Liver (tissue), 9 donors: ENCODE data around the gene DMRT1. TPM values are rescaled to one million over a fixed set of nuclear protein-coding genes. Genes with fewer than 3 reads are reported as not detected.
"Not testable (repeated sequence)": the region's sequence is repeated elsewhere in the genome, so short reads cannot be mapped to it uniquely, and the experiment has no call there.

Source experiments
- DNase-seq: peaks from one replicate; pipeline ENCODE4 v3.0.0-alpha.2; 2017; ENCODE audit warnings: low spot score
- H3K27ac ChIP-seq, 2 donors: one replicate each; pipeline ENCODE4 v1.7.0; 2013; ENCODE audit warnings: inconsistent platforms in 2 of 2, low read length in 2 of 2, control low read depth in 1 of 2, low read depth in 1 of 2, mild to moderate bottlenecking in 1 of 2
- H3K27me3 ChIP-seq, 4 donors: one replicate each; pipeline versions ENCODE4 v1.6.1 to v1.7.0; 2013; ENCODE audit warnings: low read length in 3 of 4, inconsistent platforms in 1 of 4, mild to moderate bottlenecking in 1 of 4, moderate library complexity in 1 of 4; ENCODE audit not compliant: control insufficient read depth in 4 of 4, insufficient read depth in 4 of 4
- H3K36me3 ChIP-seq, 4 donors: one replicate each; pipeline versions ENCODE4 v1.6.1 to v1.7.0; 2013; ENCODE audit warnings: low read length in 3 of 4, mild to moderate bottlenecking in 3 of 4, low read depth in 1 of 4, moderate library complexity in 1 of 4; ENCODE audit not compliant: control insufficient read depth in 4 of 4, insufficient read depth in 3 of 4
- H3K4me1 ChIP-seq, 4 donors: one replicate each; pipeline versions ENCODE4 v1.6.1 to v1.7.0; 2013; ENCODE audit warnings: low read length in 3 of 4, mild to moderate bottlenecking in 3 of 4, moderate library complexity in 1 of 4; ENCODE audit not compliant: control insufficient read depth in 4 of 4, insufficient read depth in 4 of 4
- H3K4me3 ChIP-seq, 3 donors: one replicate each; pipeline versions ENCODE4 v1.6.1 to v1.7.0; 2013; ENCODE audit warnings: low read length in 3 of 3, control low read depth in 1 of 3, low read depth in 1 of 3, mild to moderate bottlenecking in 1 of 3
- H3K9ac ChIP-seq, 2 donors: one replicate each; pipeline ENCODE4 v1.7.0; 2013; ENCODE audit warnings: low read length in 2 of 2, mild to moderate bottlenecking in 2 of 2, moderate library complexity in 2 of 2, control low read depth in 1 of 2, low read depth in 1 of 2
- H3K9me3 ChIP-seq, 4 donors: one replicate each; pipeline versions ENCODE4 v1.6.1 to v1.7.0; 2013; ENCODE audit warnings: low read length in 3 of 4; ENCODE audit not compliant: control insufficient read depth in 4 of 4
- EGR1 ChIP-seq, 2 donors: IDR thresholded peaks; 2 replicates each; pipeline ENCODE4 v1.6.1; 2016 to 2018; ENCODE audit warnings: antibody characterized with exemption in 2 of 2, low read depth in 2 of 2
- FOXA2 ChIP-seq: IDR thresholded peaks from 2 replicates; pipeline ENCODE4 v1.6.1; 2016; ENCODE audit warnings: antibody characterized with exemption
- GABPA ChIP-seq, 2 donors: IDR thresholded peaks in 1 of 2; conservative IDR thresholded peaks in 1 of 2; 2 replicates each; pipeline ENCODE4 v1.6.1; 2016; ENCODE audit warnings: antibody characterized with exemption in 2 of 2, mild to moderate bottlenecking in 1 of 2, moderate library complexity in 1 of 2
- HNF4A ChIP-seq, 2 donors: conservative IDR thresholded peaks; 2 replicates each; pipeline ENCODE4 v1.6.1; 2016; ENCODE audit warnings: antibody characterized with exemption in 2 of 2, mild to moderate bottlenecking in 2 of 2
- HNF4G ChIP-seq: IDR thresholded peaks from 2 replicates; pipeline ENCODE4 v1.6.1; 2016; ENCODE audit warnings: antibody characterized with exemption
- JUND ChIP-seq, 2 donors: IDR thresholded peaks; 2 replicates each; pipeline ENCODE4 v1.6.1; 2016; ENCODE audit warnings: antibody characterized with exemption in 2 of 2
- MAX ChIP-seq: IDR thresholded peaks from 2 replicates; pipeline ENCODE4 v1.6.1; 2016; ENCODE audit warnings: antibody characterized with exemption
- RAD21 ChIP-seq, 2 donors: IDR thresholded peaks; 2 replicates each; pipeline ENCODE4 v1.6.1; 2016; ENCODE audit warnings: antibody characterized with exemption in 2 of 2, mild to moderate bottlenecking in 2 of 2
- RXRA ChIP-seq, 2 donors: IDR thresholded peaks; 2 replicates each; pipeline ENCODE4 v1.6.1; 2017 to 2018; ENCODE audit warnings: antibody characterized with exemption in 2 of 2, mild to moderate bottlenecking in 1 of 2
- SP1 ChIP-seq: IDR thresholded peaks from 2 replicates; pipeline ENCODE4 v1.6.1; 2018; ENCODE audit warnings: antibody characterized with exemption, mild to moderate bottlenecking
- YY1 ChIP-seq: IDR thresholded peaks from 2 replicates; pipeline ENCODE4 v1.6.1; 2016; ENCODE audit warnings: antibody characterized with exemption, mild to moderate bottlenecking
- ZBTB33 ChIP-seq: IDR thresholded peaks from 2 replicates; pipeline ENCODE4 v1.6.1; 2016; ENCODE audit warnings: antibody characterized with exemption
- WGBS: extraction: QIAGEN DNeasy Blood & Tissue Kit; methylation state at CpG from one replicate; pipeline ENCODE4 v1.1.7; 2013; 5-methylcytosine and 5-hydroxymethylcytosine counted together
- polyA plus RNA-seq, 2 donors: library from polyadenylated mRNA; stranded (reverse) in 1 of 2; unstranded in 1 of 2; fragments of 200-250 nt in 1 of 2; fragments of >200 nt in 1 of 2; fragmentation: Nextera tagmentation in 1 of 2; extraction: Ambion mirVana in 1 of 2; gene quantifications; one replicate each; pipeline versions ENCODE4 v1.2.1 to v1.2.3, GENCODE V29; 2013 to 2015
- total RNA-seq, 2 donors: library from RNA; depleted of rRNA; stranded (reverse); fragments of >200 nt; gene quantifications; one replicate each; pipeline ENCODE4 v1.2.3, GENCODE V29; 2014
- donor health status: healthy.
- donor health status: healthy.
- donor health status: healthy.
- donor health status: healthy.
- donor health status: healthy.

Gene DMRT1
- total and polyA plus RNA-seq, 4 donors, result not detected

GRCh38 chr9:908536-909205 lies 67.2 kb downstream of the DMRT1 start:
- peaks cover 0 to 9% (median 5%) of the 10 kb centered on the region in 4 donors for H3K27me3 ChIP-seq
- no peak overlapping the region for H3K4me3 ChIP-seq
- TF ChIP-seq HNF4A (conservative IDR thresholded peaks at IDR 0.05) (no peak), ZBTB33 (no peak), HNF4G (no peak), SP1 (no peak), MAX (no peak), FOXA2 (no peak), RXRA (IDR thresholded peaks at IDR 0.05) (no peak), GABPA (IDR thresholded peaks at IDR 0.05 in 1 of 2, conservative IDR thresholded peaks at IDR 0.05 in 1 of 2) (no peak), RAD21 (IDR thresholded peaks at IDR 0.05) (no peak), JUND (IDR thresholded peaks at IDR 0.05) (no peak), EGR1 (IDR thresholded peaks at IDR 0.05; ENCODE audit: low read depth in 2 of 2) (no peak)
- no peak overlapping the region for H3K9ac ChIP-seq
- no peaks in the 10 kb centered on the region for H3K9me3 ChIP-seq
- 10% methylated on average over 10 of the region's 10 CpGs for WGBS
- H3K27ac ChIP-seq, result no peak overlapping the region
- no peaks in the 10 kb centered on the region for H3K4me1 ChIP-seq
- DNase-seq, result no peak
- H3K36me3 ChIP-seq, result no peaks in the 10 kb centered on the region

- Histone ChIP-seq H3K27me3 (peaks cover 0 to 12% (median 4%) of the 10 kb centered on the region in 4 donors), H3K4me3 (no peak overlapping the region), H3K36me3 (no peaks in the 10 kb centered on the region), H3K27ac (no peak overlapping the region), H3K9ac (no peak overlapping the region), H3K4me1 (no peaks in the 10 kb centered on the region), H3K9me3 (no peaks in the 10 kb centered on the region)
- no peak for TF ChIP-seq JUND (IDR thresholded peaks at IDR 0.05)
- WGBS, result 61% methylated on average over 4 of the region's 4 CpGs
- DNase-seq, result no peak
Measured at GRCh38 chr9:911005-911404, 69.5 kb downstream of the DMRT1 start.

GRCh38 chr9:912776-913175 lies 71.3 kb downstream of the DMRT1 start:
- H3K4me3 ChIP-seq, result no peak overlapping the region
- WGBS, result 88% methylated on average over 1 of the region's 1 CpG

GRCh38 chr9:913526-913925 lies 72.0 kb downstream of the DMRT1 start:
- H3K27ac ChIP-seq, H3K4me3 ChIP-seq, H3K4me1 ChIP-seq, H3K9me3 ChIP-seq, DNase-seq, H3K36me3 ChIP-seq, H3K9ac ChIP-seq: not testable (repeated sequence)
- WGBS, result 85% methylated on average over 10 of the region's 10 CpGs
- H3K27me3 ChIP-seq, result peaks cover 0 to 12% (median 5%) of the 10 kb centered on the region in 4 donors

More at GRCh38 chr9:912776-913175, 71.3 kb downstream of the DMRT1 start:
- TF ChIP-seq HNF4G, result no peak
- TF ChIP-seq RXRA (IDR thresholded peaks at IDR 0.05), result no peak
- no peak for TF ChIP-seq JUND (IDR thresholded peaks at IDR 0.05)
- no peak for TF ChIP-seq SP1
- TF ChIP-seq EGR1 (IDR thresholded peaks at IDR 0.05; ENCODE audit: low read depth in 2 of 2), result no peak
- TF ChIP-seq GABPA (IDR thresholded peaks at IDR 0.05 in 1 of 2, conservative IDR thresholded peaks at IDR 0.05 in 1 of 2), result no peak
- TF ChIP-seq YY1, result no peak
- DNase-seq, result no peak
- no peaks in the 10 kb centered on the region for H3K36me3 ChIP-seq
- H3K4me1 ChIP-seq, result no peaks in the 10 kb centered on the region
- no peak overlapping the region for H3K9ac ChIP-seq
- peaks cover 0 to 12% (median 5%) of the 10 kb centered on the region in 4 donors for H3K27me3 ChIP-seq
- no peaks in the 10 kb centered on the region for H3K9me3 ChIP-seq
- H3K27ac ChIP-seq, result no peak overlapping the region
